GM15510 (cell line): ENCODE data around the gene RIPPLY3.

Experiments used
- POLR2A ChIP-seq: IDR thresholded peaks from 3 replicates; pipeline ENCODE4 v1.6.1; 2011; ENCODE audit warnings: borderline replicate concordance; ENCODE audit not compliant: insufficient read length; ENCODE audit errors: extremely low read depth

The RIPPLY3 gene

GRCh38 chr21:37036177-37036576, 29.7 kb downstream of the RIPPLY3 start:
- no peak for TF ChIP-seq POLR2A

GRCh38 chr21:37039411-37040075, 33.0 kb downstream of the RIPPLY3 start:
- TF ChIP-seq POLR2A: no peak

- no peak for TF ChIP-seq POLR2A
Observed at GRCh38 chr21:37040212-37040611, 33.7 kb downstream of the RIPPLY3 start.

GRCh38 chr21:37041706-37042271, 35.3 kb downstream of the RIPPLY3 start:
- TF ChIP-seq POLR2A: no peak

GRCh38 chr21:37043818-37044217, 37.3 kb downstream of the RIPPLY3 start:
- TF ChIP-seq POLR2A: no peak

GRCh38 chr21:37044643-37045042, 38.1 kb downstream of the RIPPLY3 start:
- no peak for TF ChIP-seq POLR2A

- TF ChIP-seq POLR2A: no peak
Observed at GRCh38 chr21:37045149-37045548, 38.6 kb downstream of the RIPPLY3 start.

- no peak for TF ChIP-seq POLR2A
Observed at GRCh38 chr21:37045556-37045955, 39.1 kb downstream of the RIPPLY3 start.

GRCh38 chr21:37047079-37047478, 40.6 kb downstream of the RIPPLY3 start:
- TF ChIP-seq POLR2A: no peak

GRCh38 chr21:37055271-37055855, 48.9 kb downstream of the RIPPLY3 start:
- no peak for TF ChIP-seq POLR2A

GRCh38 chr21:37057614-37058013, 51.1 kb downstream of the RIPPLY3 start:
- no peak for TF ChIP-seq POLR2A

GRCh38 chr21:37058261-37058660, 51.8 kb downstream of the RIPPLY3 start:
- TF ChIP-seq POLR2A: no peak

GRCh38 chr21:37059181-37059580, 52.7 kb downstream of the RIPPLY3 start:
- TF ChIP-seq POLR2A: no peak

- no peak for TF ChIP-seq POLR2A
Observed at GRCh38 chr21:37060296-37060695, 53.8 kb downstream of the RIPPLY3 start.

GRCh38 chr21:37061926-37062592, 55.6 kb downstream of the RIPPLY3 start:
- TF ChIP-seq POLR2A: no peak

- no peak for TF ChIP-seq POLR2A
Observed at GRCh38 chr21:37062593-37062935, 56.1 kb downstream of the RIPPLY3 start.
